ENCODE data around the gene GRHL3.
"Not testable (repeated sequence)": the region's sequence is repeated elsewhere in the genome, so short reads cannot be mapped to it uniquely, and the experiment has no call there.

GRHL3 gene

DNA sequence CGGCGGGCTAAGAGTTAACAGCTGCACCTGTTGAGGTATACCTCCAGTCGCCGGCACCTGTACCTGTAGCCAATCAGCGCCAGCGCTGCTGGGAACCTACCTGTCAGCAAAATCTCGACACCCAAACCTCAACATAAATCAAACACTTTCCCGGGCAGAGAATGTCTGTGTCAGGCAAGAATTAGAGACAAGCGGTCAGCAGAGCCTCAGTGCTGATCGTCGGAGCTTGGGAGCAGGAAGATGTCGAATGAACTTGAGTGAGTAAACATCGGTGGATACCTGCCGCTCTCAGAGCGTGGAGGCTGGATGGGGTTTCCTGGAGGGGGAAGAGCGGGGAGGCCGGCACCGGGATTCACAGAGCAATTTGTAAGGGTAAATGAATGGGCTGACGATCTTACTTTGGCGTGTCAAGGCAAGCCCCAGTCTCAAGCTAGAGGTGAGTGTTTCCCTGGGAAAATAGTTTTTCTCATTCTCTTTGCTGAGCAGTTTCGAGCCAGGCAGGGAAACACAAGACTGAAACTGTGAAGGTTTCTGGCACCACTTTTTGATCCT lies at the start of gene GRHL3:
Gene GRHL3, plus strand, starts transcription at position 46 of the 552 bp plus-strand sequence. Its CDS starts 195 bp downstream, at position 241.
- no peak for DNase-seq (ENCODE audit: low read depth)

DNA sequence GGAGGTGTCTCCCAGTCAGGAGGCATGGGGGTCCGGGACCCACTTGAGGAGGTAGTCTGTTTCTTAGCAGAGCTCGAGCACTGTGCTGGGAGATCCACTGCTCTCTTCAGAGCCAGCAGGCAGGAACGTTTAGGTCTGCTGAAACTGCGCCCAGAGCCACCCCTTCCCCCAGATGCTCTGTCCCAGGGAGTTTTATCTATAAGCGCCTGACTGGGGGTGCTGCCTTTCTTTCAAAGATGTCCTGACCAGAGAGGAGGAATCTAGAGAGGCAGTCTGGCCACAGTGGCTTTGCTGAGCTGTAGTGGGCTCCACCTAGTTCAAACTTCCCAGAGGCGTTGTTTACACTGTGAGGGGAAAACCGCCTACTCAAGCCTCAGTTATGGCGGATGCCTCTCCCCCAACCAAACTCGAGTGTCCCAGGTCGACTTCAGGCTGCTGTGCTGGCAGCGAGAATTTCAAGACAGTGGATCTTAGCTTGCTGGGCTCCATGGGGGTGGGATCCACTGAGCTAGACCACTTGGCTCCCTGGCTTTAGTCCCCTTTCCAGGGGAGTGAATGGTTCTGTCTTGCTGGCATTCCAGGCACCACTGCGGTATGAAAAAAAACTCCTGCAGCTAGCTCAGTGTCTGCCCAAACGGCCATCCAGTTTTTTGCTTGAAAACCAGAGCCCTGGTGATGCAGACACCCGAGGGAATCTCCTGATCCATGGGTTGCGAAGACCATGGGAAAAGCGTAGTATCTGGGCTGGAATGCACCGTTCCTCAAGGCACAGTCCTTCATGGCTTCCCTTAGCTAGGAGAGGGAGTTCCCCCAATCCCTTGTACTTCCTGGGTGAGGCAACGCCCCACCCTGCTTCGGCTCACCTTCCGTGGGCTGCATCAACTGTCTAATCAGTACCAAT lies 44.7 kb upstream of the GRHL3 start:
- not testable (repeated sequence) for DNase-seq (ENCODE audit: low read depth)

DNA sequence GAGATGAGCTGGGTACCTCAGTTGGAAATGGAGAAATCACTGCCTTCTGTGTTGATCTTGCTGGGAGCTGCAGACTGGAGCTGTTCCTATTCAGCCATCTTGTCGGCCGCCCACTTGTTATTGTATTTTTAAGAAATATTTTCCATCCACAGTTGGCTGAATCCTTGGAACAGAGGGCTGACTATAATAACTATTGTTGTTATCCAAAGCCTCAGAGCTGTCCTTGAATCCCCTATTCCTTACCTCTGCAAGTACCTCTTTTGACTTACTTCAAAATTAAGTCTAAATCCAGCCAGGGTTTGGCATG lies 44.1 kb upstream of the GRHL3 start:
- no peak for DNase-seq (ENCODE audit: low read depth)

DNA sequence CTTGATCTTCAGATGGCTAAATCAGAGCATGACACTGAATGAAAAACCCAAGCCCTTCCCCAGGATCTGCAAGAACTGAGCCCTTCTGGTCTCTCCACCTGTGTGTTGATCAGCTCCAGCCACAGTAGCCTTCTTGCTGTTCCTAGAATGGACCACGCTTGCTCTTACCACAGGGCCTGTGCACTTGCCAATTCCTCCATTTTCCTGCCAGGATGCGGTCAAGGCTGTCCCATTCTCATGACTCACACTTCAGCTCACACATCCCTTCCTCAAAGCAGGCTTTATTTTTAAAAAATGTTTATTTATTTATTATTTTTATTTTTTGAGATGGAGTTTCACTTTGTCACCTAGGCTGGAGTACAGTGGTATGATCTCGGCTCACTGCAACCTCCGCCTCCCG lies 43.6 kb upstream of the GRHL3 start:
- DNase-seq (ENCODE audit: low read depth) = no peak

DNA sequence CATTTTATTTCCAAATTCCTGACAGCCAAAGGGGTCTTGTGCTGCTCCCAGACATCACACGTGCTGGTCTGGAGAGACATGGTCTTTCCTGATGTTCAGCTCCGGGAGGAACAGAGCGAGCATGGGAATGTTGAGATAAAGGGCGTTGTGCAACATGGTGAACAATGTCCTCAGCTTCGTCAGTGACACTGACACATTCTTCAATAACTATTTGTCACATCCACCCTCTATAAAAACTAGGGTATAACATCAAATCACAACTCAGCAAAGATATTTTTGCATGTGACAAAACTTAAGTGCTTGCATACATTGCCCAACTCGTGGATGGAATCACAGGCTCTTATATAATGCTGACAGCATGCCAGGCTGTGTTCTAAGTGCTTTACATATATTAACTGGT lies 42.4 kb upstream of the GRHL3 start:
- DNase-seq (ENCODE audit: low read depth) = no peak

DNA sequence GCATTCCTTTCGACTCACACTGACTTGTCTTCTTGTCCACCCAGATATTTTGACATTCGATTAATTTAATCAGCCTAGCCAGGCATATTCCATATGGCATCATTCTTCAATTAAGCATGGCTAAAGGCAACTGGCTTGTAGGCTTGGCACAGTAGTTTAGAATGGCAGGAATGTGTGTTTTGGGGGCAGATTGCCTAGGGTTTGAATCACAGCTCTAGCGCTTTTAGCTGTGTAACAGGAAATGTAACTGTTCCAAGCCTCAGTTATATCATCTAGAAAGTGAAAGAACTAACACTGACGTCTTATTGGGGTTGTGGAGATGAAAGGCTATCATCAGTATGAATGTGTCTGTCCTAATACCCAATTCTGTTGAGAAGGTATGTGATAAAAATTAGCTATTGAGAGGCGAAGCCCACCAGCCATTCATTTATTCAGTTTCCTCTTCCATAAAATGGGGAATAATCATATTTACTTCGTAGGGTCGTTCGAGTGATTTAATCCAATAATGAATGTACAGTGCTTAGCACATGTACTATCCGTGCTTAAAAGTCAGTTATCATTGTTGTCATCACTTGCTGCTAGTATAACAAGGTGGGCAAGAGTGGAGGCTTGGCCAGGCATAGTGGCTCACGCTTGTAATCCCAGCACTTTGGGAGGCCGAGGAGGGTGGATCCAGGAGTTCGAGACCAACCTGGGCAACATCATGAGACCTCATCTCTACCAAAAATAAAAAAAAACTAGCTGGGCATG lies 41.6 kb upstream of the GRHL3 start:
- DNase-seq (ENCODE audit: low read depth) = no peak

DNA sequence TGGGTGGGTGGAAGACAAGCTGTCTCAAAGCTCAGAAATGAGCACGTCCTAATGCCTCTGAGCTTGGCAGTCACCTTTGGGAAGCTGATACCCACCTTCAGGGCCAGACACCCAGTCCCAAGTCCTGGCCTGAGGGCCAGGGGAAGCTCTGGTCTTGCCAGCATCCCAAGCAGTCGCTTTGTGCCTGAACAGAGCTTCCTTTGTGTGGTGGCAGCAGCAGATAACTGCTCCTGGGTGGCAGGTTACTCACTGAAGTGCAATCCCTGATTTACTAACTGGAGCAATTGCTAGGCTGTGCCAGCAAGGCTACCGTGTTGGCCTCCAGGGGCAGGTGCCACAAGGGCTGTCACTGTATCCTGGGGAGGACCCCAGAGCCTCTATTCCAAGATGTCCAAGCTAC lies 40.4 kb upstream of the GRHL3 start:
- DNase-seq (ENCODE audit: low read depth) = no peak

DNA sequence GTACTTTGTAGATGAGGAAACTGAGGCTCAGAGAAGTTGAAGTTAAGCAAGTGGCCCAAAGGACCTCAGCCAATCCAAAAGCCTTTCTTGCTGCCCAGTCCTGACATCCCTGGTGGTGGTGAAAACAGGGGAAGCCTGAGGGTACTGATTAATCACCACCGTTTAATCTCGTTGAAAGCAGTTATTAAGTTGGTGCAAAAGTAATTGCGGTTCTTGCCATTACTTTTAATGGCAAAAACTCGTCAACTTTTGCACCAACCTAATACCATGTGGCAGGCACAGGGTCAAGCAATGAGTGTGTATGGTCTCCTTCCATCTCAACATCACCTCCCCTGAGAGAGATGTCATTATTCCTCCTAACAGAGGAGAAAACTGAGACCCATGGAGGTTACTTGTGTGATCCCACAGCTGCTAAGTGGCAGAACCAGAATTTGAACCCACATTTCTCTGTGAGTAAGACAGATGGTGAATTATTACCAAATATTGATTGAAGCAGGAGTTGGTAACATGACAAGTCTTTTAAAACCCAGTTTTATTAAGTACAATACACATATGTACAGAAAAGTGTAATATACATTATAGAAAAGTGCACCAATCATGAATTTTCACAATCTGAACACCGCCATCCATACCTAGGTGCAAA lies 39.4 kb upstream of the GRHL3 start:
- no peak for DNase-seq (ENCODE audit: low read depth)

DNA sequence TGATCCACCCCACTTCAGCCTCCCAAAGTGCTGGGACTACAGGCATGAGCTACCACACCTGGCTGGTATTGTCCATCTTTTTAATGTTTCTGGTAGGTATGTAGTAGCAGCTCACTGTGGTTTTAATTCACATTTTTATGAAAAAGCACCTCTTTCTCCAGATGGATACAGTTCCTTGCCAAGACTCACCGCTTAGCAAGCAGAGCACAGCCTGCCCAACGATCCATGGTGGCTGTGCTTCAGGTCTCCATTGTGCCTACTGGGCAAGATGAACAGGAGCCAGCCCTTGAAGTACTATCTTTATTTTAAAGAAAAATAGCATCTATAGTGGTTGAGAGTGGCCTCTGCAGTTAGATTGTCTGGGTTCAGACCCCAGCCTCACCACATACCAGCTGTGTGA lies 37.6 kb upstream of the GRHL3 start:
- DNase-seq (ENCODE audit: low read depth) = no peak

DNA sequence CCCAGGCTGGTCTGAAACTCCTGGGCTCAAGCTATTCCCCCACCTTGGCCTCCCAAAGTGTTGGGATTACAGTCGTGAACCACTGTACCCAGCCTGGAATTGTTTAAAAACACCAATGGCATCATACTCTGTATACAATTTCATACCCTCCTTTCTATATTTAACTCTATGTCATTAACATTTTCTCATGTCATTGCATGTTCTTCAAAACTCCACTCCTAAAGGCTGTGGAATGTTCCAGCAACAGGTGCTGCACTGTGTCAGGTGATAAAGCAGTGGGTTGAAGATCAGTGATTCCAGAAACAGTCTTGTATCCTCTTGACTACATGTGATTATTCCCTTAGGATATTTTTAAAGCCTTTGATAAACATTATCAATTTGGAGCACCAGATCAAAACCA lies 36.7 kb upstream of the GRHL3 start:
- no peak for DNase-seq (ENCODE audit: low read depth)

DNA sequence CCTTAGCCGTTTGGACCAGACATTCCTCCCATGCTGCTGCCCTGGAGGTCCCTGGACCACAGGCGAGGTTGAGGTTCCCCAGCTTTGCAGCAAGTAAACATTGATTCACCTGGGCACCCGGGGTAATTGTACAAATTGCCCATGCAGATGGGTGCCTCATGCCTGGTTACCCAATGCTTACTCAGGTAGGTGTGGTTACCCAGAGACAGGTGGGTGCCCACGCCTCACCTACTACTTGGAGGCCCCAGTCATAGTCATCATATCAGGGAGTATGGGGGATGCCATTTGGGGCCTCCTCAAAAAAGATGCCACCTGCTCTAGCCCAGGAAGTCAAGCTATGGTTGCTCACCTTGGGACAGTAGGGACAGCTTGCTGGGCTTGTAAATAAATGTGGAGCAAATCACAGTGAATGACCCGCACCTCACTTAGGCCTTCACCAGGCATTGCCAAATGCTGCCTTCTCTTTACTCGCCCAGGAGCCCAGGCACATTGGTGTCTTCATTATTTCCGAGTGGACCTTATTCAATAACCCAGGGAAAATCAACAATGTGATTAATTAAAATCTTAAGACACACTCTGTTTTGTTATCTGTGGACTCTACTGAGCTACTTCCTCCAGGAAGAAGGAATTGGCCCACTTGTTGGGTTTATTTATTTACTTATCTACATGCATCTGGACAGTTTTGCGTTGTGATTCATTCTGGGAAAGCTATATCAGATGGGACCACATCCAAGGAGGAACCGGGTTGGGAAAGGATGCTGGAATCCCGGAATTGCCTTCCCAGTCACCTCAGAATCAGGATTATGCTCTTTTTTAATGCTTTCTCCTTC lies 35.6 kb upstream of the GRHL3 start:
- no peak for DNase-seq (ENCODE audit: low read depth)

DNA sequence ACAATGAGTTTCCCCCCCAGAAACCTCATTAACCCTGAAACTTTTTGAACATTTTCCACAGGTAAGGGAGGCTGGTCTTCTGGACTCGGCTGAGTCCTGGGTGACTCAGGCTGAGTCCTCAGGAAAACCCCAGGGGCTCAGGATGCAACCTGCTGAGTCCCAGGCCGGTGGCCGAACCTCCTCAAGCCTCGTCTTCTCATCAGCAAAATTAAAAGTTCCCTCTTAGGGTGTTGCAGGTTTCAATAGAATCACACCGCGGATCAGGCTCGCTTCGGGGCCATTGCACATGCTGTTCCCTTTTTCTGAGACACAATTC lies 35.0 kb upstream of the GRHL3 start:
- no peak for DNase-seq (ENCODE audit: low read depth)

DNA sequence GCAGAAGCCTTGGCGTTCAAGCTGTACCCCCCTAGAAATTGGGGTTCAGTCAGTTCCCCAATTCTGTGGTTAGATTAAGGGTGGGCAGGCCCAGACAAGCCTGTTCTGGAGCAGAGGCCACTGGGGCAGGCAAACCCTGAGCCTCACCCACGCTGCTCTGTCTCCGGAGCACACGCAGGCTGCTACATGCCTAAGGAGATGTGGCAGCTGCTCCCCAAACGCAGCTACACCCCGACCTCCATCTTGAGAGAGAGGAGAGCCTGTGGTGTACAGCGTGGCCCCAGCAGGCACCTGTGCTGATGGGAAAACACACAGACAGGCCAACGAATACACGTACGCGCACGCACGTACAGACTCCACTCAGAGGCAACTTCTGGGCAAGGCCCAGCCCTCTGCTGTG lies 33.9 kb upstream of the GRHL3 start:
- DNase-seq (ENCODE audit: low read depth) = no peak

DNA sequence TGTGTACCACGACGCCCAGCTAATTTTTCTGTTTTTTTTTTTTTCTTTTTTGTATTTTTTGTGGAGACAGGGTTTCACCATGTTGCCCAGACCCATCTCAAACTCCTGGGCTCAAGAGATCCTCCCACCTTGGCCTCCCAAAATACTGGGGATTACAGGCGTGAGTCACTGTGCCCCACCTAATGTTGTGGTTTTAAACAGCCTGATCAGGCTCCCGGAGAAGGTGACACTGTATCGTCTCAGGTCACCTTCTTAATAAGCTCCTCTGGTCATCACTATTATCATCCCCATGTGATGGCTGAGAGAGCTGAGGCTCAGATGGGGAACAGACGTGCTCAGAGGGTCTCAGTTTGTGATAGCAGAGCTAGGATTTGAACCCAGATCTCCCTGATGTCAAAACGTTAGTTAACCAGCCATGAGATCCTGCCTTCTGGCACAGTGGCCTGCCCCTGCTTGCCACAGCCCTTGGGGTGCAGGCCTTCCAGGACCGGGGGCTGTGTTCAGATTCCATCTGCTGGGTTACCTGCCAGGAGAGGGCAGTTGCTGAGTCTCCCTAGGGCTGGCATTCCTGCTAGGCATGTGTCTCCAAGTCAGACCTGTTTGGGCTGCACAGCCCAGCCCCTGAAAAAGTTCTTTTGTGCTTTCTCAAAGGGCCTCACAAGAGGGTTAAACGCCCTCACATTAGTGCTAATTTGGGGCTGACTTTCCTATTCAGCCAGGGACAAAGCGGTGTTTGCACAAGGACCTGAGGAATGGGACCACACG lies 32.7 kb upstream of the GRHL3 start:
- no peak for DNase-seq (ENCODE audit: low read depth)

DNA sequence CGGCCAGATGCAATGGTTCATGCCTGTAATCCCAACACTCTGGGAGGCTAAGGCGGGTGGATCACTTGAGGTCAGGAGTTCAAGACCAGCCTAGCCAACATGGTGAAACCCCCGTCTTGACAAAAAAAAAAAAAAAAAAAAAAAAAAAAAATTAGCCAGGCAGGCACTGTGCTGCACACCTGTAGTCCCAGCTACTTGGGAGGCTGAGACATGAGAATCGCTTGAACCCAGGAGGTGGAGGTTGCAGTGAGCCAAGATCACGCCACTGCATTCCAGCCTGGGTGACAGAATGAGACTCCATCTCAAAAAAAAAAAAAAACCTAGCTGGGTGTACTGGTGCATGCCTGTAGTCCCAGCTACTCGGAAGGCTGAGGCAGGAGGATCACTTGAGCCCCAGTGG lies 31.4 kb upstream of the GRHL3 start:
- not testable (repeated sequence) for DNase-seq (ENCODE audit: low read depth)

DNA sequence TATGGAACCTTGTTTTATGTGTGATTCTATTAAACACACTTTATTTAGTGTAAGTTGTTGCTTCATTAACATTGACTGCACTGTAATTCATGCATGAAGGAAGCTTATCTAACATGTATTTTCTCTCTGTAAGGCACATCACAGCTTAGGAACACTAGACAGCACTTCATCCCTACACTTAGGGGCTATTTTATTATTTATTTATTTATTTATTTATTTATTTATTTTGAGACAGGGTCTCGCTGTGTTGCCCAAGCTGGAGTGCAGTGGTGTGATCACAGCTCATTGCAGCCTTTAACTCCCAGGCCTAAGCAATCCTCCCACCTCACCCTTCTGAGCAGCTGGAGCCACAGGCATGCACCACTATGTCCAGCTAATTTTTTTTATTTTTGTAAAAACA lies 30.7 kb upstream of the GRHL3 start:
- DNase-seq (ENCODE audit: low read depth) = no peak

DNA sequence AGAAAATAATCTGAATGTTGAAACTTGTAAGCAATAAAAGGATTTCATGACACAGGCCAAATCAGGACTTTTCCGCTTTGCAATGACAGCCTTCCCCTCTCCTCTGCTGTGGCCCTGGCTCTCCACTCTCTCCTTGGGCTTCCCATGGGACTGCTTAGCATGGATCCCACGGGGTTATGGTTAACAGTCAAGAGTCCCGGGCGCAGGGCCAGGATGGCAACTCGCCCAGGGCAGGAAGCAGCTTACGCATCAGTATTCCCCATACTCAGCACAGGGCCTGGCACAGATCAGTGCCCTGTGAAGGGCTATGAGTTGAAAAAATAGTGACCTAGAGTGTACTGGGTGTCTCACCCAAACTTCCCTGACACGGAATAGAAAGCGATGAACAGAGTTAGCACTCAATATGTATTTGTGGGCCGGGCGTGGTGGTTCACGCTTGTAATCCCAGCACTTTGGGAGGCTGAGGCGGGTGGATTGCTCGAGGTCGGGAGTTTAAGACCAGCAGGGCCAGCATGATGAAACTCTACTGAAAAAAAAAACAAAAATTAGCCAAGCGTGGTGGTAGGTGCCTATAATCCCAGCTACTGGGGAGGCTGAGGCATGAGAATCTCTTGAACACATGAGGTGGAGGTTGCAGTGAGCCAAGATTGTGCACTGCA lies 29.1 kb upstream of the GRHL3 start:
- no peak for DNase-seq (ENCODE audit: low read depth)

DNA sequence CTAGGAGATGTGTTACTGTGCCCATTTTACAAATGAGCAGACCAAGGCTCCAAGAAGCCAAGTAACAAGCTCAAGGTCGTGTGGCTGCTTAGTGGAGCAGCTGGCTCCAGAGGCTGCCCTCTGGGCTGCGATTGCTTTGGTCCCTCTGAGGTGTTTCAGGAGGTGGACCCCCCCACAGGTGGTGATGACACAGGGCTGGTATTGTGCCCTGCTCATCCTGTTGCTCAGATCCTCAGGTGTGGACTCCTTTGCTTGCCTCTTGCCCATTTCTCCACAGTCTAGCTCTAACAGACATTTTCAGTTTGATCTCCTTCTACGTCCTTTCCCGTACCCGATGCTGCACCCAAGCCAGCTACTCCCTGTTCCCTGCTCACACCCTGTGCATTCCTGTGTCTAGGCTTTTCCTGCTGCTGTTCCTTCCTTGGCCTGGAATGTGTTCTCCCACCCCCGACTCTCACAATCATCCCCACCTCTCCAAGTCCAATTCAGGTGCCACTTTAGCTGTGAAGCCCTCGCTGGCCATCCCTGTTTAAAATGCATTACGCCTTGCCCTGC lies 28.1 kb upstream of the GRHL3 start:
- no peak for DNase-seq (ENCODE audit: low read depth)

DNA sequence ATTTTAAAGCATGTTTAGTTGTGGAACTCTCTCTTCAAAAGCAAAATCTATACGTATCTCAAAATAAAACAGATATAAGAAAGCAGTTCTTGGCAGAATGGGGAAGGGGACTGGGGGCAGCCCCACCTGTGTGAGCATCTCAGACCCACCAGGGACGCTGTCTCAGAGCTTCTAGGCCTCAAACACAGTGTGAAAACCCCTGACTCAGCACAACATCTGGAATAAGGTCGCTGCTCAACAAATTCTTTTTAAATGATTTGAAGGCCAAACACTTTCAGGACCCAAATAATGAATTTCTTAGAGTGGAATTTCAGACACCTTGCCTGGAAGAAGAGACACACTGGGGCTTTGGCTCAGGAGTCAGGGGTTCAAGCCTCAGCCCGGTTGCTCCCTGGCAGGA lies 27.1 kb upstream of the GRHL3 start:
- DNase-seq (ENCODE audit: low read depth) = no peak

DNA sequence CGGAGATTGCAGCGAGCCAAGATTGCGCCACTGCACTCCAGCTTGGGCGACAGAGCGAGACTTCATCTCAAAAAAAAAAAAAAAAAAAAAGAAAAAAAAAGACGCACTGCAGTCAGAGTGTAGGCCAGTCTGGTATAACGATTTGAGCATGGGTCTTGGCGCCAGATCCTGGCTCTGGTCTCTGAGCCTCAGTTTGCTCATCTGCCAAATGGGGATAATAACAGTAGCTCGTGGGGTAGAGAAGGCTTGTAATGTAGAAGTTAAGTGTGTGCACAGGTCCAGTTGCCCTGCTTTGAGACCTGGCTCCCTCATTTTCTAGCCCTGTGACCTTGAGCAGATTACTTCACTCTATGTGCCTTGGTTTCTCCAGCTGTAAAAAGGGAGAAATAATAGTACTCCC lies 26.3 kb upstream of the GRHL3 start:
- no peak for DNase-seq (ENCODE audit: low read depth)

Data from stimulated activated CD8-positive, alpha-beta memory T cell treated with anti-CD3 and anti-CD28 coated beads, Interleukin-12 subunit alpha, Interleukin-12 subunit beta, amount 100 ng/mL, for 4 hours (primary cell).